Left lung (tissue), 10 donors: Measurements from ENCODE around the gene PIAS1. TPM values are rescaled to one million over a fixed set of nuclear protein-coding genes. Genes with fewer than 3 reads are reported as not detected.
A peak's percentile ranks its signal among the peaks of the same experiment; 100 is the strongest.

Experiments
- ATAC-seq: fragments of 200-7000 bp; cut with Tn5 transposase; one replicate; pipeline ENCODE4 v1.9.1; 2020; ENCODE audit warnings: moderate library complexity
- DNase-seq, 4 donors: peaks; one replicate each; pipeline ENCODE4 v3.0.0-alpha.2; 2013 to 2020
- H3K27ac ChIP-seq, 2 donors: fragments of 200-600 bp; sonication (generic) in 1 of 2; one replicate each; pipeline versions ENCODE4 v1.5.0 to v1.8.0; 2020 to 2021
- H3K27me3 ChIP-seq, 2 donors: fragments of 200-600 bp; sonication (generic) in 1 of 2; one replicate each; pipeline versions ENCODE4 v1.5.0 to v1.8.0; 2020 to 2021
- H3K36me3 ChIP-seq, 2 donors: fragments of 200-600 bp; sonication (generic) in 1 of 2; one replicate each; pipeline versions ENCODE4 v1.5.0 to v1.8.0; 2020 to 2021
- H3K4me1 ChIP-seq, 2 donors: fragments of 200-600 bp; one replicate each; pipeline ENCODE4 v1.8.0; 2021
- H3K4me3 ChIP-seq, 2 donors: fragments of 200-600 bp; sonication (generic) in 1 of 2; one replicate each; pipeline versions ENCODE4 v1.5.0 to v1.8.0; 2020 to 2021; ENCODE audit warnings: mild to moderate bottlenecking in 1 of 2
- H3K9me3 ChIP-seq, 2 donors: fragments of 200-600 bp; sonication (generic) in 1 of 2; one replicate each; pipeline versions ENCODE4 v1.5.0 to v1.8.0; 2020 to 2021
- CTCF ChIP-seq, 2 donors: fragments of 200-600 bp; sonication (generic) in 1 of 2; IDR thresholded peaks; one replicate each; pipeline versions ENCODE4 v1.5.0 to v1.8.0; 2021; ENCODE audit warnings: antibody characterized with exemption in 2 of 2
- intact Hi-C, 2 donors: fragments of 100-400 bp; cut with DNase I; formaldehyde crosslinking; loops; one replicate each; pipeline versions ENCODE4 v1.11.2 to v1.14.2; 2022
- polyA plus RNA-seq, 6 donors: library from polyadenylated mRNA; unstranded; fragments of 120-200 nt; gene quantifications; one replicate each; pipeline ENCODE4 v1.2.1, GENCODE V29; 2013; ENCODE audit not compliant: insufficient read length in 6 of 6
- total RNA-seq, 2 donors: library from RNA; stranded (reverse); fragmentation: NEBNext Ultra II Directional; extraction: Animal tissue kit (Norgen Biotek cat#: 25700); gene quantifications; one replicate each; pipeline ENCODE4 v1.2.1, GENCODE V29; 2021
- donor health status: DM: no; HTN: yes; CAD: no.
- donor health status: DM: no; HTN: no; CAD: no.

PIAS1 gene
- total and polyA plus RNA-seq, 8 donors = 44.9 to 71.4 (median 63.3) TPM

DNA sequence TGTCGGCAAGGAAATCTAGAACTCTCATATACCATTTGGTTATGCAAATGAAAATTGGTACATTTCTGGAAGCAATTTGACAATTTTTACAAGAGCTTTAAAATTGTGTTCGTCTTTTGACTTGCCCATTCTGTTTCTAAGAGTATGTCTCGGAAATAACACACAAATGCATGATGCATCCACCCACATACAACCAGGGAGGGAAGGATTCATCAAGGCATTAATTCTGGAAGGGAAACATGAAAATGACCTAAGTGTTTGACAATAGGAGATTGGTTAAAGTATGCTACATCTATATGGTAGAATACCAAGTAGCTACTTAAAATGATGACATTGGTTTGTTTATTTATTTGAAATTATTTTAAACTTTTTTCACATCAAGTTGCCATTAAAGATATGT is 58.6 kb downstream of the PIAS1 start:
- TF ChIP-seq CTCF (IDR thresholded peaks at IDR 0.05) = no peak
- no peak overlapping the region for H3K27ac ChIP-seq
- H3K4me3 ChIP-seq = no peak overlapping the region
- intact Hi-C loops = no loop called here
- no peak for DNase-seq
- ATAC-seq = no peak
- no peaks in the 10 kb centered on the region for H3K36me3 ChIP-seq
- H3K9me3 ChIP-seq = no peaks in the 10 kb centered on the region
- H3K4me1 ChIP-seq = peaks cover 18 to 40% of the 10 kb centered on the region in 2 donors
- no peaks in the 10 kb centered on the region for H3K27me3 ChIP-seq

DNA sequence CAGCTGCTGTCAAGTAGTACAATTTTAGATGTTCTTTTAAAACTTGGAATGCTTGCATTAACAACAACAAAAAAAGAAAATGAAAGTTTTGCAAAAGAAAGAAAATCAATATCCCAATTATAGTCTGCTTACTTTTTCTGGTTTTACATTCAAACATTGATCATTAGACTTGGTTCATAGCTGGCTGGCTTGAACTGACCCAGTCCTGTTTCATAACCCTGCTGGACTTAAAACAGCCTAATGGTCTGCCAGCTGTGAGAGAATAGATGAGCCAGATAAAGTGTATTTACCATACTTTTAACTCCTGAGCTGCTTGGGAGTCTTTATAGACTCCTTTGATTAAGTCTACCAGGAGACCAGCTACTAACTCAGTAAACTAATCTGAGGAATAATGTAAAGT is 59.2 kb downstream of the PIAS1 start:
- DNase-seq (peak in 1 of 4 donors; percentile 12), ATAC-seq (peak; percentile 66)
- TF ChIP-seq CTCF (IDR thresholded peaks at IDR 0.05) = no peak
- Histone ChIP-seq H3K27ac (peak overlapping the region in 1 of 2 donors; percentile 34), H3K4me1 (peaks cover 18 to 40% of the 10 kb centered on the region in 2 donors), H3K36me3 (no peaks in the 10 kb centered on the region), H3K4me3 (no peak overlapping the region), H3K9me3 (no peaks in the 10 kb centered on the region), H3K27me3 (no peaks in the 10 kb centered on the region)
- intact Hi-C loops = no loop called here

DNA sequence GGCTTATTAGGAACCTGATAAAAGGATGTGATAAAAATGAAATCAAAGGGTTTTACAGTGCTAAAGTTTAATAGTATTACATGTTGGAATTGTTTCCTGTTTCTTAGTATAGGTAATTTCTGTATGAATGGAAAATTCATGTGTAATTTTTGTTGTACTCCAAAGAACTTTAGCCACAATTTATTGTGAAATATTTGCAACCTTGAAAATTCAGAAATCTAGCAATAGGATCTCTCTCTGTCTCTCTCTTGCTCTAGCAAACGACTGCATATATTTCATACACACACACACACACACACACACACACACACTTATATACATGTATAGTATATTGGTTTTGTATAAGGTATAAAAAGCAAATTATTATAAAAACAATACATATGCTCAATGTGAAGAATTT is 59.6 kb downstream of the PIAS1 start:
- Histone ChIP-seq H3K9me3 (no peaks in the 10 kb centered on the region), H3K27me3 (no peaks in the 10 kb centered on the region), H3K4me3 (peak overlapping the region; percentile 10 to 19), H3K27ac (peak overlapping the region; percentile 34 to 70), H3K36me3 (no peaks in the 10 kb centered on the region), H3K4me1 (peaks cover 18 to 40% of the 10 kb centered on the region in 2 donors)
- DNase-seq (no peak), ATAC-seq (peak; percentile 16)
- no peak for TF ChIP-seq CTCF (IDR thresholded peaks at IDR 0.05)
- intact Hi-C loops = no loop called here

- H3K4me3 ChIP-seq = peak overlapping the region; percentile 10 to 19
Measured at GRCh38 chr15:68114356-68114755, 60.2 kb downstream of the PIAS1 start.

DNA sequence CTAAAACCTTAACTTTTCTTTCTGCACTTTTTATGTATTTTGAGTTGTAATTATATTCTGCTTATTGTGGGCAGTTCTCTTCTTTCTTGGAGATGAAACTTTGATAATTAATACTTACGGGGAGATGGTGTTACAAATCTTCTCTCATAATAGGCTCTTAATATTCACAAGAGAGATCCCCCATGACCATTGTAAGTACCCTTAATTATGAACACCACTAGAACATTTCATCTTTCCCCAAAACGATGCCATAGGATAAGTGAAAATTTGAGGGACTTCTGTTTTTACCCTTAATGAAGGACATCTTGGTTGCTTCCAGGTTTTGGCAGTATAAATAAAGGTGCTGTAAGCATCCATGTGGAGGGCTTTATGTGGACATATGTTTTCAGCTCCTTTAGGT is 60.7 kb downstream of the PIAS1 start:
- peak overlapping the region; percentile 10 to 19 for H3K4me3 ChIP-seq

More at GRCh38 chr15:68114356-68114755, 60.2 kb downstream of the PIAS1 start:
- intact Hi-C loops = no loop called here
- no peaks in the 10 kb centered on the region for H3K27me3 ChIP-seq
- H3K27ac ChIP-seq = peak overlapping the region; percentile 34 to 70
- DNase-seq (peak in 1 of 4 donors; percentile 16), ATAC-seq (peak; percentile 82)
- H3K4me1 ChIP-seq = peaks cover 18 to 40% of the 10 kb centered on the region in 2 donors
- no peaks in the 10 kb centered on the region for H3K9me3 ChIP-seq
- H3K36me3 ChIP-seq = no peaks in the 10 kb centered on the region
- no peak for TF ChIP-seq CTCF (IDR thresholded peaks at IDR 0.05)

More for the DNA sequence above, 60.7 kb downstream of the PIAS1 start:
- Histone ChIP-seq H3K9me3 (no peaks in the 10 kb centered on the region), H3K4me1 (peaks cover 15 to 40% of the 10 kb centered on the region in 2 donors), H3K36me3 (no peaks in the 10 kb centered on the region), H3K27me3 (no peaks in the 10 kb centered on the region), H3K27ac (peak overlapping the region; percentile 34 to 70)
- ATAC-seq (peak; percentile 16), DNase-seq (no peak)
- TF ChIP-seq CTCF (IDR thresholded peaks at IDR 0.05) = no peak
- intact Hi-C loops = no loop called here
